T47D (cell line): ENCODE data around the gene CRADD.

Source experiments
- DNase-seq, 2 experiments: peaks; one replicate each; pipeline versions ENCODE4 v3.0.0 to v3.0.0-alpha.2; 2011 to 2012; ENCODE audit warnings: low read depth in 1 of 2, low spot score in 1 of 2
- JUND ChIP-seq: IDR thresholded peaks from 2 replicates; pipeline ENCODE4 v1.6.1; 2012; ENCODE audit warnings: low read depth
- in situ Hi-C: cut with HindIII; loops from 2 replicates; pipeline ENCODE4 v1.10.0; 2016; ENCODE audit warnings: low sequenced_read_pairs, low pct_unique_long_range_greater_than_20kb

CRADD gene

GRCh38 chr12:93760275-93760875, 83.2 kb downstream of the CRADD start:
- in situ Hi-C loops = no loop called here
- no peak for DNase-seq
- no peak for TF ChIP-seq JUND

DNA sequence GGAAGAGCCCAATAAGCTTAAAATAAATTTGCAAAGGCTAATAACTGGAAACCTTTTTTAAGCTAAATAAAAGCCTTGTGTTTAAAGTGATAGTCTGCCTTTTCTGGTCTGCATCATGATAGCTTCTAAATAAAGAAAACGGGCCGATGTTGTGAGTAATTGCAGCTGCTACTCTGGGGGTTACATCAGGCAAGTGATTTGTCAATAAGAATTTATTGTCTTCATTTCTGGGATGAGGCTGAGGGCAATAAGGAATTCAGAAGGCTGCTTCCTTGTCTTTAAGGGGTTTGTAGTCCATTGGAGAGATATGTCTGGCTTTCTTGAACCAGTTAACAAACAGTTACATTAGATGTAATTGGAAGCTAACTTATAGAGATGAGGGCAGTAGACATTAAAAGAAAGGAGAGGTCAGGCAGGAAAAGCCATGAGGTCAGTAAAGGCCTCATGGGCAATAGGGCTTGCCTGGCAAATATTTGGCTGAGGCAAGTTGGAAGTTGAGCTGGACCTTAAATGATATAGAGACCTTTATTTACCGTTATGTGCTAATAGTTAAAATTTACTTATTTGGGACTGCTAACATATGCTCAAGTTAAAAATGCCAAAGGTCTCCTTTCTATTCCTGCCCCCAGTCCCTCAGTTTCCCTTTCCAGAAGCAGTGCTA, 85.0 kb downstream of the CRADD start:
- in situ Hi-C loops = no loop called here
- DNase-seq = no peak
- TF ChIP-seq JUND = no peak

GRCh38 chr12:93762912-93763553, 85.9 kb downstream of the CRADD start:
- no peak for DNase-seq
- in situ Hi-C loops = no loop called here
- no peak for TF ChIP-seq JUND

DNA sequence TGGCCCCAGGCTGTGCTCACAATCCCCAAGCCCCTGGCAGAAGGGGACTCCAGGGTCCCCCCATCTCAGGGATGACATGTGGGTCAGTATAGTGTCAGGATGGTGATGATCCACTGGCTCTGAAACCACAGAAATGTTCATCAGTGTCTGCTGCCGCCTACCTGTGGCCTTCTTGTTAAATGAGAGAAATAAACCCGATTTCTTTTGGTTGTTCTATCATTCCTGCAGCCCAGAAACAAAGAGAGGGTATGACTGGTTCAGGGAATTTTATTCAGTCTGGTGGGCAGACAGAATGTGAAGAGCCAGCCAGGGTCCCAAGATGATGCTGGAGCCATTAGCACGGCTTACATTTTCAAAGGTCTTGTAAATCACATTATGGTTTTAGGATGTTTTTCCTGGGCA, 86.6 kb downstream of the CRADD start:
- in situ Hi-C loops = no loop called here
- DNase-seq = peak in 1 of 2 experiments; percentile 51
- no peak for TF ChIP-seq JUND

DNA sequence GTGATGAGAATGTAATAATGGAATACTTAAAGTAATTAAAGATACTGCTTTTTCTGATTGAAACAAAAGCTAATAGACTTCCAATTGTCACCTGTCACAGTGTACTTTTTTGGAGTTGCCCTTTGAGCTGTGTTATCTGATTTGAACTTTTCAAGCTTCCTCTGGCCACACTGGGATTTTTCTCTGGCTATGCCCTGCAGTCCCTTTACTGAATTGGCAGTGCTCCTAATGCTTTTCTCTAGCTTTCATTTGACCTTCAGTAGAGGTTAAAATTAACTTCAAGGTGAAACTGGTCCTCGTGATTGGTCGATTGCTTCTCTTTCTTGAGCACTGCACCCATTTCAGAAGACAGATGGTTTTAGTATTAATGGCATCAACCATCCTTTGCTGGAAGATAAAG, 89.2 kb downstream of the CRADD start:
- no peak for TF ChIP-seq JUND
- DNase-seq = no peak
- in situ Hi-C loops = no loop called here

DNA sequence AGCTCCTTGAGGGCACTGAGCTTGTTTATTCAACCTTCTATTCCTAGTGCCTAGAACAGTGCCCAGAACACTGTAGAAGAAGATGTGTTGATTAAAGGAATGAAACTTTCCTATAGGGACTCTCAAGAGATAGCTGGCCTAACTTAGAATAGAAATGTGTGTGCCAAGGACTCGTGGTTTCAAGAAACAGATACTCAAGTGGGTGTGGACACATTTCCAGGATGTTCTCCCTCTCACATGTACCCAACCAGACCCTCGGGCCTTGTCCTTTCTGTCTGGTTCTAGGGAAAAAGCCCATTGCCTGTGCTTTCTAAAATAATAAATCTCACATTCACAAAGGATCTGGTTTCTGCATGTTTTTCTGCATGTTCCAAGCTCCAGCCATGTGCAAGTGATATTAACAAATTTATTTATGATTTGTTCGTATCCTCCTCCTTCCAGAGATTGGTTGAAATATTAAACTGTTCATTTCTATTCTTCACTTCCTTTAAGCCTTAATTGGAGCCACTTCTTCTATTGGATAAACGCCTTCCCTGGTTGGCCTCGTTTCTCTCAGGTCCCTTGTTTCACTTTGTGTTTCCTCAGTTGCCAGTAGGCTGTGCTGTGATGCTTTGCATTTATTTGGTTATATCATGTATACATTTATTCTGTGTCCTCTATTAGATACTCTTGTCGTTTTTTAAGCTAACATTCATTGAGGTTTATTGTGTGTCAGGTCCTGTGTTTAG, 89.8 kb downstream of the CRADD start:
- DNase-seq = peak; percentile 71 to 74
- TF ChIP-seq JUND = no peak
- in situ Hi-C loops = no loop called here

GRCh38 chr12:93767524-93767863, 90.3 kb downstream of the CRADD start:
- in situ Hi-C loops = no loop called here
- no peak for DNase-seq
- TF ChIP-seq JUND = no peak

DNA sequence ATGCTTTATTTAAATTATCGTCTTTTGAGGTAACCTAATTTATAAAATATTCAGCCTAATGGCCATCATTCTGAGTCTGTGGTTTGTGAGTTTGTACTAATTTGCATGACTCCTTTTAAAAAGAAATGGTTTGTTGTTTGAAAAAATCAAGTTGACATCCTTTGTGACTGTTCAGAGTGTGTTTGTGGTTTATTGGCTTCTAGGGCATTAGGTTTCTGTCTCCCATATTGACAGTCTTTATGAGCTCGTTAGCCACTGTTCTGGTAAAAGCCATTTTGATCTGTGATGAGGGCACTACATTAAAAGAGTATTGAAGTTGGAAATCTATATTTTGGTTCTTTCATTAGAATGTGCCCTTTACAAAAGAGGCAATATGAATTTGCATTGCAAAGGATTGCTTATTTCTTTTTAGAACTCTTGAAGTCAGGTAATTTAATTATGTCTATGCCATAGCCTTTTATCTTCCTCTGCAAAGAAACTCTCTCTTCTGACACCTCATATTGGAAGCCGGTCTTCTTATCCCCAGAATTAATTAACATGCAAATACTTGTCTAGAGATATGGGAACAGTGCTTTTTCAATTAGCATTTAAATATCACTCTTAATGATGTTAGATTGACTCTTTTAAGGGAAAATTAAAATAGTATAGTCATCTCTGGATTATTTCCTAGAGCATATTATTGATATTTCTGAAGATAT, 95.0 kb downstream of the CRADD start:
- no peak for TF ChIP-seq JUND
- no peak for DNase-seq
- in situ Hi-C loops = no loop called here

- DNase-seq = no peak
- in situ Hi-C loops = no loop called here
- TF ChIP-seq JUND = no peak
These were observed 96.1 kb downstream of the CRADD start for GRCh38 chr12:93773122-93773871.

DNA sequence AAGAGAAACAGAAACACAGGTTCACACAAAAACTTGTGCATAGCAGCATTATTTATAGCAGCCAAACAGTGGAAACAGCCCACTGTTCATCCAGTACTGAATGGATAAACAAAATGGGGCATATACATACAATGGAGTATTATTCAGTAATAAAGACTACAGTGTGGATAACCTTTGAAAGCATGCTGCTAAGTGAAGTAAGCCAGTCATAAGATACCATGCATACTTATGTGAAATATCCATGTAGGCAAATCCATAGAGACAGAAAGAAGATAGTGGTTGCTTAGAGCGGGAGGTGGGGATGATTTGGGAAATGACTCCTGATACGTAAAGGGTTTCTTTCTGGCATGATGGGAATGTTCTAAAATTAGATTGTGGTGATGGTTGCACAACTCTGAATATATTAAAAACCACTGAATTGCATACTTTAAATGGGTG, 99.4 kb downstream of the CRADD start:
- no peak for TF ChIP-seq JUND
- DNase-seq = no peak
- in situ Hi-C loops = no loop called here

DNA sequence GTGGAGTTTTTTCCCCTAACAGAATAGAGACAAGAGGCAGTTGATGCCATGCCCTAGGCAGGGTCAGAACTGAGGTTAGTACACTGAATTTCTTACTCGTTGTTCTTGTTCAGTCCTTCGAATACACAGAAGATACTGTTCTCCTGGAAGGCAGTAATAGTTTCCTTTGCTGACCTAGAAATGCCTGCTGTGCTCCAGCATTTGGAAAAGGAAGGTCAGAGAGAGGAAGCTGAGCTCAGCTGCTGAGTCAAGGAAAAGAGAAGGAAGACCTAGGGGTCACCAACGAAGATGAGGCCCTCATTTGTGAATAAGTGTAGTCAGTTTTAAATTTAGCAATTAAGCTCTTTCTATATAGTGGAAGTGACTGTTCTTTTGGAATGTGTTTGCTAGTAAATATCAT, 100.1 kb downstream of the CRADD start:
- TF ChIP-seq JUND = no peak
- no peak for DNase-seq
- in situ Hi-C loops = no loop called here

GRCh38 chr12:93778306-93778705, 101.1 kb downstream of the CRADD start:
- no peak for TF ChIP-seq JUND
- no peak for DNase-seq
- in situ Hi-C loops = no loop called here
